H9 (cell line): Measurements from ENCODE around the gene HTRA1. TPM values are rescaled to one million over a fixed set of nuclear protein-coding genes. Genes with fewer than 3 reads are reported as not detected.

ENCODE experiments used
- DNase-seq: peaks from one replicate; pipeline ENCODE4 v3.0.0-alpha.2; 2017
- H2AFZ ChIP-seq: one replicate; pipeline ENCODE4 v1.6.1; 2013; ENCODE audit warnings: mild to moderate bottlenecking, low read length, control low read depth, moderate library complexity
- H2AK5ac ChIP-seq: 2 replicates; pipeline ENCODE4 v1.6.1; 2013; ENCODE audit warnings: low read length, control low read depth, mixed read lengths; ENCODE audit not compliant: insufficient read length
- H2BK120ac ChIP-seq: one replicate; pipeline ENCODE4 v1.6.1; 2013; ENCODE audit warnings: low read depth, mild to moderate bottlenecking, low read length, control low read depth, inconsistent platforms; ENCODE audit not compliant: poor library complexity, severe bottlenecking
- H2BK12ac ChIP-seq: 2 replicates; pipeline ENCODE4 v1.6.1; 2013; ENCODE audit warnings: low read length, control low read depth, mixed read lengths, low read depth; ENCODE audit not compliant: insufficient read length
- H2BK15ac ChIP-seq: 2 replicates; pipeline ENCODE4 v1.6.1; 2013; ENCODE audit warnings: low read depth, low read length, control low read depth
- H2BK20ac ChIP-seq: one replicate; pipeline ENCODE4 v1.6.1; 2013; ENCODE audit warnings: low read depth, mild to moderate bottlenecking, low read length, control low read depth, inconsistent platforms; ENCODE audit not compliant: poor library complexity, severe bottlenecking
- H2BK5ac ChIP-seq: 2 replicates; pipeline ENCODE4 v1.6.1; 2013; ENCODE audit warnings: low read length, control low read depth, mixed read lengths; ENCODE audit not compliant: insufficient read length
- H3K14ac ChIP-seq: 2 replicates; pipeline ENCODE4 v1.6.1; 2013; ENCODE audit warnings: low read length, control low read depth; ENCODE audit not compliant: insufficient read depth
- H3K18ac ChIP-seq: 2 replicates; pipeline ENCODE4 v1.6.1; 2013; ENCODE audit warnings: low read depth, mild to moderate bottlenecking, mixed read lengths, low read length, control low read depth; ENCODE audit not compliant: insufficient read length
- H3K23ac ChIP-seq: 2 replicates; pipeline ENCODE4 v1.6.1; 2013; ENCODE audit warnings: low read length, control low read depth, mixed read lengths, low read depth; ENCODE audit not compliant: insufficient read length
- H3K23me2 ChIP-seq: 2 replicates; pipeline ENCODE4 v1.6.1; 2013; ENCODE audit warnings: low read depth, mild to moderate bottlenecking, mixed read lengths, low read length, control low read depth; ENCODE audit not compliant: insufficient read length, poor library complexity, severe bottlenecking
- H3K27ac ChIP-seq: 2 replicates; pipeline ENCODE4 v1.5.1; 2013; ENCODE audit warnings: low read length, control low read depth, mixed read lengths, low read depth; ENCODE audit not compliant: insufficient read length
- H3K27me3 ChIP-seq: 2 replicates; pipeline ENCODE4 v1.6.1; 2013; ENCODE audit warnings: low read length, control low read depth, inconsistent platforms; ENCODE audit not compliant: insufficient read depth
- H3K4ac ChIP-seq: 2 replicates; pipeline ENCODE4 v1.6.1; 2013; ENCODE audit warnings: low read depth, mild to moderate bottlenecking, control low read depth, inconsistent platforms, low read length, moderate library complexity
- H3K4me1 ChIP-seq: 2 replicates; pipeline ENCODE4 v1.6.1; 2013; ENCODE audit warnings: low read length, control low read depth, inconsistent platforms; ENCODE audit not compliant: insufficient read depth
- H3K4me2 ChIP-seq: 2 replicates; pipeline ENCODE4 v1.6.1; 2013; ENCODE audit warnings: low read length, control low read depth, mixed read lengths; ENCODE audit not compliant: insufficient read length, insufficient read depth
- H3K56ac ChIP-seq: 2 replicates; pipeline ENCODE4 v1.6.1; 2013; ENCODE audit warnings: low read depth, mild to moderate bottlenecking, mixed read lengths, low read length, control low read depth; ENCODE audit not compliant: insufficient read length
- H3K79me1 ChIP-seq: 2 replicates; pipeline ENCODE4 v1.6.1; 2013; ENCODE audit warnings: low read depth, mild to moderate bottlenecking, moderate library complexity, low read length, control low read depth, inconsistent platforms; ENCODE audit not compliant: insufficient read depth, poor library complexity, severe bottlenecking
- H3K79me2 ChIP-seq: 2 replicates; pipeline ENCODE4 v1.6.1; 2013; ENCODE audit warnings: low read length, control low read depth, inconsistent platforms; ENCODE audit not compliant: insufficient read depth
- H3K9ac ChIP-seq: 2 replicates; pipeline ENCODE4 v1.6.1; 2013; ENCODE audit warnings: low read length, control low read depth, mixed read lengths; ENCODE audit not compliant: insufficient read length; ENCODE audit errors: extremely low read depth
- H3K9me3 ChIP-seq: one replicate; pipeline ENCODE4 v1.6.1; 2013; ENCODE audit warnings: low read depth, low read length, inconsistent platforms; ENCODE audit not compliant: control insufficient read depth
- H3T11ph ChIP-seq: one replicate; pipeline ENCODE4 v1.6.1; 2013; ENCODE audit warnings: mild to moderate bottlenecking, low read length, control low read depth, inconsistent platforms
- H4K20me1 ChIP-seq: one replicate; pipeline ENCODE4 v1.6.1; 2013; ENCODE audit not compliant: control insufficient read depth, insufficient read length, insufficient read depth
- H4K5ac ChIP-seq: 2 replicates; pipeline ENCODE4 v1.6.1; 2013; ENCODE audit warnings: low read depth, mild to moderate bottlenecking, mixed read lengths, low read length, control low read depth; ENCODE audit not compliant: insufficient read length
- H4K8ac ChIP-seq: replicated peaks from 2 replicates; pipeline ENCODE4 v1.6.1; 2013; ENCODE audit warnings: low read length, control low read depth, mixed read lengths, low read depth; ENCODE audit not compliant: insufficient read length
- H4K91ac ChIP-seq: 2 replicates; pipeline ENCODE4 v1.6.1; 2013; ENCODE audit warnings: low read depth, mild to moderate bottlenecking, moderate library complexity, mixed read lengths, low read length, control low read depth; ENCODE audit not compliant: insufficient read length
- H3K27ac Mint-ChIP-seq, 3 experiments: 2 replicates in 2 of 3; 3 replicates in 1 of 3; pipeline ENCODE4 v1.8.0; 2020 to 2021; ENCODE audit warnings: mixed read lengths in 3 of 3, mild to moderate bottlenecking in 1 of 3, moderate library complexity in 1 of 3
- H3K27me3 Mint-ChIP-seq: 2 replicates; pipeline ENCODE4 v1.8.0; 2021; ENCODE audit warnings: low read depth, mild to moderate bottlenecking, moderate library complexity, mixed read lengths
- H3K36me3 Mint-ChIP-seq, 3 experiments: 2 replicates in 2 of 3; 3 replicates in 1 of 3; pipeline ENCODE4 v1.8.0; 2020 to 2021; ENCODE audit warnings: low read depth in 3 of 3, mixed read lengths in 3 of 3; ENCODE audit not compliant: insufficient read depth in 1 of 3
- H3K4me1 Mint-ChIP-seq, 2 experiments: 2 replicates each; pipeline ENCODE4 v1.8.0; 2020; ENCODE audit warnings: mixed read lengths in 2 of 2
- H3K4me3 Mint-ChIP-seq, 2 experiments: 2 replicates in 1 of 2; 3 replicates in 1 of 2; pipeline ENCODE4 v1.8.0; 2020 to 2021; ENCODE audit warnings: mild to moderate bottlenecking in 2 of 2, mixed read lengths in 2 of 2, moderate library complexity in 1 of 2
- H3K9me3 Mint-ChIP-seq, 2 experiments: 2 replicates in 1 of 2; 3 replicates in 1 of 2; pipeline ENCODE4 v1.8.0; 2020; ENCODE audit warnings: mild to moderate bottlenecking in 2 of 2, mixed read lengths in 2 of 2, moderate library complexity in 1 of 2
- WGBS: extraction: QIAGEN DNeasy Blood & Tissue Kit; methylation state at CpG from one replicate; pipeline ENCODE4 v1.1.7; 2013; ENCODE audit warnings: missing lambda C conversion rate, low lambda C conversion rate, mixed read lengths; ENCODE audit not compliant: insufficient read length; ENCODE audit errors: extremely low coverage; 5-methylcytosine and 5-hydroxymethylcytosine counted together
- total RNA-seq: library from RNA; stranded (reverse); gene quantifications from 2 replicates; pipeline ENCODE4 v1.2.1, GENCODE V29; 2021
- TF ChIP-seq, protein P1 (sequence below): fragments of 200-600 bp; sonication (generic); conservative IDR thresholded peaks from 3 replicates; pipeline ENCODE4 v1.8.0; 2021; ENCODE audit warnings: antibody characterized with exemption, mild to moderate bottlenecking

Gene HTRA1
- total RNA-seq, 1 experiment from 2014 or later = 11.1 TPM

DNA sequence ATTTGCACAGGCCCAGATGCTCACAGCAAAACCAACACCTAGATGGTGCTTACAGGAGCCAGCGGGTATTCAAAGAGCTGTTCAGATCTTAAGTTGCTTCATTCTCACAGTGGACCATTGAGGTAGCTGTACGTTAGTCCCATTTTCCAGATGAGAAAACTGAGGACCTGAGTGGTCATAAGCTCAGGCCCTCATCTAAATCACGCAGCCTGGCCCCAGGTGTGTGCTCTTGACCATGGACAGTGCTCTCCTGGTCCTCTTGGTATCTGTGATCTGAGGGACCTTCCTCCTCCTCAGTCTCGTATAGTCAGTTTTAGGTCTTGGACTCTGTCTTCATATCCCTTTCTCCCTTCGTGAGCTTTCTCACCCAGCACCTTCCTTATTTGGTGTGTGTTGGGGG lies 43.7 kb downstream of the HTRA1 start:
- Histone ChIP-seq H3K18ac (no peak overlapping the region), H2BK20ac (no peak overlapping the region), H4K91ac (no peak overlapping the region), H3K4me2 (no peak overlapping the region), H3K79me1 (no peaks in the 10 kb centered on the region), H2BK120ac (no peak overlapping the region), H3K79me2 (no peaks in the 10 kb centered on the region), H3K56ac (no peak overlapping the region), H3K9ac (no peak overlapping the region), H2BK5ac (no peak overlapping the region), H3K27me3 (no peaks in the 10 kb centered on the region), H3K27ac (no peak overlapping the region), H2AK5ac (no peak overlapping the region), H3T11ph (no peak overlapping the region), H3K14ac (no peak overlapping the region), H3K4ac (no peak overlapping the region), H4K8ac (no peak overlapping the region), H3K9me3 (no peaks in the 10 kb centered on the region), H2AFZ (no peak overlapping the region), H3K23me2 (no peaks in the 10 kb centered on the region), H4K5ac (no peak overlapping the region), H2BK15ac (no peak overlapping the region), H3K4me1 (no peaks in the 10 kb centered on the region), H4K20me1 (no peaks in the 10 kb centered on the region), H3K23ac (no peak overlapping the region), H2BK12ac (no peak overlapping the region)
- peaks cover 0 to 1% (median 0%) of the 10 kb centered on the region in 3 experiments; a peak in 1 of 7 replicates for H3K36me3 Mint-ChIP-seq
- TF ChIP-seq, protein P1, sequence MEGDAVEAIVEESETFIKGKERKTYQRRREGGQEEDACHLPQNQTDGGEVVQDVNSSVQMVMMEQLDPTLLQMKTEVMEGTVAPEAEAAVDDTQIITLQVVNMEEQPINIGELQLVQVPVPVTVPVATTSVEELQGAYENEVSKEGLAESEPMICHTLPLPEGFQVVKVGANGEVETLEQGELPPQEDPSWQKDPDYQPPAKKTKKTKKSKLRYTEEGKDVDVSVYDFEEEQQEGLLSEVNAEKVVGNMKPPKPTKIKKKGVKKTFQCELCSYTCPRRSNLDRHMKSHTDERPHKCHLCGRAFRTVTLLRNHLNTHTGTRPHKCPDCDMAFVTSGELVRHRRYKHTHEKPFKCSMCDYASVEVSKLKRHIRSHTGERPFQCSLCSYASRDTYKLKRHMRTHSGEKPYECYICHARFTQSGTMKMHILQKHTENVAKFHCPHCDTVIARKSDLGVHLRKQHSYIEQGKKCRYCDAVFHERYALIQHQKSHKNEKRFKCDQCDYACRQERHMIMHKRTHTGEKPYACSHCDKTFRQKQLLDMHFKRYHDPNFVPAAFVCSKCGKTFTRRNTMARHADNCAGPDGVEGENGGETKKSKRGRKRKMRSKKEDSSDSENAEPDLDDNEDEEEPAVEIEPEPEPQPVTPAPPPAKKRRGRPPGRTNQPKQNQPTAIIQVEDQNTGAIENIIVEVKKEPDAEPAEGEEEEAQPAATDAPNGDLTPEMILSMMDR = no peak
- no peaks in the 10 kb centered on the region for H3K9me3 Mint-ChIP-seq
- 0 out of 4 replicates have a peak, but pooled peaks cover 0 to 8% of the 10 kb centered on the region in 2 experiments for H3K4me1 Mint-ChIP-seq
- H3K27ac Mint-ChIP-seq = no peak overlapping the region
- no peak for DNase-seq
- no CpG with 5 or more reads among the region's 5 CpGs for WGBS
- H3K4me3 Mint-ChIP-seq = no peak overlapping the region
- H3K27me3 Mint-ChIP-seq = peaks cover 2% of the 10 kb centered on the region; the same call in 1 of the 2 replicates
